CD1c-positive myeloid dendritic cell (primary cell): ENCODE measurements around the gene SMIM35.

Experiments
- DNase-seq: peaks from one replicate; pipeline ENCODE4 v3.0.0-alpha.2; 2016; ENCODE audit errors: extremely low spot score

Gene SMIM35

GRCh38 chr11:118086913-118087768 lies at the start of gene SMIM35:
SMIM35 (minus strand) TSS chr11:118086963; CDS start chr11:118086757, 206 bp downstream.
- DNase-seq = peak; percentile 2

GRCh38 chr11:118136341-118136740 lies 49.6 kb upstream of the SMIM35 start:
- DNase-seq = no peak

- no peak for DNase-seq
These were observed 49.0 kb upstream of the SMIM35 start for GRCh38 chr11:118135796-118136165.

- DNase-seq = no peak
These were observed 48.5 kb upstream of the SMIM35 start for GRCh38 chr11:118135051-118135795.

GRCh38 chr11:118133816-118134215 lies 47.1 kb upstream of the SMIM35 start:
- DNase-seq = no peak

- no peak for DNase-seq
These were observed 45.8 kb upstream of the SMIM35 start for GRCh38 chr11:118132385-118133151.

- peak; percentile 46 for DNase-seq
These were observed 42.9 kb upstream of the SMIM35 start for GRCh38 chr11:118129471-118130172.

- peak; percentile 79 for DNase-seq
These were observed 42.1 kb upstream of the SMIM35 start for GRCh38 chr11:118128721-118129470.

GRCh38 chr11:118128310-118128709 lies 41.5 kb upstream of the SMIM35 start:
- DNase-seq = no peak

- DNase-seq = no peak
These were observed 39.5 kb upstream of the SMIM35 start for GRCh38 chr11:118126082-118126838.

- no peak for DNase-seq
These were observed 38.3 kb upstream of the SMIM35 start for GRCh38 chr11:118124929-118125535.

- no peak for DNase-seq
These were observed 34.0 kb upstream of the SMIM35 start for GRCh38 chr11:118120793-118121192.

GRCh38 chr11:118117790-118118601 lies 31.2 kb upstream of the SMIM35 start:
- no peak for DNase-seq

GRCh38 chr11:118115048-118115447 lies 28.3 kb upstream of the SMIM35 start:
- DNase-seq = no peak

GRCh38 chr11:118114266-118114665 lies 27.5 kb upstream of the SMIM35 start:
- no peak for DNase-seq

GRCh38 chr11:118112711-118113430 lies 26.1 kb upstream of the SMIM35 start:
- no peak for DNase-seq

GRCh38 chr11:118111744-118112035 lies 24.9 kb upstream of the SMIM35 start:
- DNase-seq = no peak

GRCh38 chr11:118111019-118111743 lies 24.4 kb upstream of the SMIM35 start:
- DNase-seq = no peak
